Muscle layer of colon (tissue), 2 donors: ENCODE data around the gene CDK4.
A peak's percentile ranks its signal among the peaks of the same experiment; 100 is the strongest.
"Not testable (repeated sequence)": the region's sequence is repeated elsewhere in the genome, so short reads cannot be mapped to it uniquely, and the experiment has no call there.

Experiments
- H3K27ac ChIP-seq: one replicate; pipeline ENCODE4 v1.7.0; 2013; ENCODE audit warnings: low read depth, mild to moderate bottlenecking, low read length, moderate library complexity
- H3K27me3 ChIP-seq, 2 donors: one replicate each; pipeline ENCODE4 v1.7.0; 2013; ENCODE audit warnings: low read length in 2 of 2, mild to moderate bottlenecking in 2 of 2; ENCODE audit not compliant: insufficient read depth in 2 of 2, control insufficient read depth in 1 of 2
- H3K36me3 ChIP-seq: one replicate; pipeline ENCODE4 v1.7.0; 2013; ENCODE audit warnings: mild to moderate bottlenecking, low read length; ENCODE audit not compliant: insufficient read depth
- H3K4me1 ChIP-seq: one replicate; pipeline ENCODE4 v1.7.0; 2013; ENCODE audit warnings: mild to moderate bottlenecking, low read length; ENCODE audit not compliant: insufficient read depth
- H3K4me3 ChIP-seq, 2 donors: one replicate each; pipeline ENCODE4 v1.7.0; 2013; ENCODE audit warnings: low read length in 2 of 2, low read depth in 1 of 2, mild to moderate bottlenecking in 1 of 2, moderate library complexity in 1 of 2
- H3K9ac ChIP-seq: one replicate; pipeline ENCODE4 v1.7.0; 2013; ENCODE audit warnings: low read length
- H3K9me3 ChIP-seq: one replicate; pipeline ENCODE4 v1.7.0; 2013; ENCODE audit warnings: mild to moderate bottlenecking, low read length
- donor health status: abdominal sarcoma.
- donor health status: Adenocarcinoma of cecum.

The CDK4 gene

DNA sequence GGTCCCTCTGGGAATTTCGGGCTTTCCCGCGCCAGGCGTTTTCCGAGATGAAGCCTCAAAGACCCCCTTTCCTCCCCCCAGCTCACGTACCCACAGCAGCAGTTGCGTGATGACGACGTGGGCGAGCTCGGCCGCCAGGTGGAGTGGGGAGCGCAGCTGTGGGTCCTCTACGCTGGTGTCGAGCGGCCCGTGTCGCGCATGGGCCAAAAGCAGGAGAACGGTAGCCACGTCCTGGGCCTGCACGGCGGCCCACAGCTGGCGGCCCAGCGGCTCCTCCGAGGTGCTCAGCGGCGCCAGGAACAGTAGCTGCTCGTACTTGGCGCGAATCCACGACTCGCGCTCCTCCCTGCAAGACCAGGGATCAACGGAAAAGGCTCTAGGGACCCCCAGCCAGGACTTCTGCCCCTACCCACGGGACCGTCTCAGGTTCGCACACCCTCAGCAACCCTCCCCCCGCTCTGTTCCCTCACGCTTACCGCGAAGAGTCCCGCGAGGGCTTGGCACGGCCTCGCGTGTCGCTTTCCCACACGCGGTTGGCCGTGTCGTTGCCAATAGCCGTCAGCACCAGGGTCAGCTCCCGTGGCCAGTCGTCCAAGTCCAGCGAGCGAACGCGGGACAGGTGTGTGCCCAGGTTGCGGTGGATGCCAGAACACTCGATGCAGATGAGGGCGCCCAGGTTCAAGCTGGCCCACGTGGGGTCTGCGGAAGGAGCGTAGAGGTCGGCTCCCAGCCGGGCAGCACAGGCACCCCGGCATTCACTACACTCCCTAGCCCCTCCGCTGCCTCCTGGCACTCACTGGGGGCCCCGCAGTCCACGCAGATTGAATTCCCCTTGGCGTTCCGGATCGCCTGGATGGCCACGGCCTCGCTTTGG lies 25.0 kb downstream of the CDK4 start:
- no peak overlapping the region for H3K9ac ChIP-seq
- peaks cover 6 to 39% of the 10 kb centered on the region in 2 donors for H3K27me3 ChIP-seq
- no peaks in the 10 kb centered on the region for H3K9me3 ChIP-seq
- H3K4me3 ChIP-seq, result peak overlapping the region; percentile 51 to 56
- H3K36me3 ChIP-seq, result no peaks in the 10 kb centered on the region
- H3K27ac ChIP-seq, result no peak overlapping the region
- no peaks in the 10 kb centered on the region for H3K4me1 ChIP-seq

GRCh38 chr12:57726151-57726883 lies 25.8 kb downstream of the CDK4 start:
- Histone ChIP-seq H3K27ac (no peak overlapping the region), H3K4me1 (no peaks in the 10 kb centered on the region), H3K9ac (no peak overlapping the region), H3K9me3 (no peaks in the 10 kb centered on the region), H3K27me3 (peaks cover 6 to 39% of the 10 kb centered on the region in 2 donors), H3K36me3 (no peaks in the 10 kb centered on the region), H3K4me3 (peak overlapping the region; percentile 51 to 56)

DNA sequence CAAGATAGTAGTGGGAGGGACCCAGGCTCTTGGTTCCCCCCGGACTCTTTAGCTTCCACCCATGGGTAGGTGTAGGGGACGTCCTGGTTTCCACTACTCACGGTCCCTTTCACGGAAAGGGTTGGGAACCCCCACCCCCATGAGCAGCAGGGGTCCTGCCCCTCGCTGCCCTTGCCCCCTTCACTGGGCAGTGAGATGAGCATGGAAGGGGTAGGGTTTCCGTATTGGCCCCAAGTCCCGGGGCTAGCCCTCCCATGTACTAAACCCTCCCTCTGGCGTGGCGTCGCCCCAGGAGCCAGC lies 26.3 kb downstream of the CDK4 start:
- no peak overlapping the region for H3K27ac ChIP-seq
- H3K36me3 ChIP-seq, result peaks cover 2% of the 10 kb centered on the region
- no peaks in the 10 kb centered on the region for H3K9me3 ChIP-seq
- H3K4me3 ChIP-seq, result peak overlapping the region in 1 of 2 donors; percentile 56
- H3K4me1 ChIP-seq, result no peaks in the 10 kb centered on the region
- peaks cover 6 to 39% of the 10 kb centered on the region in 2 donors for H3K27me3 ChIP-seq
- H3K9ac ChIP-seq, result no peak overlapping the region

GRCh38 chr12:57724936-57725740 lies 27.0 kb downstream of the CDK4 start:
- H3K4me3 ChIP-seq, result no peak overlapping the region
- no peak overlapping the region for H3K27ac ChIP-seq
- H3K27me3 ChIP-seq, result peaks cover 6 to 39% of the 10 kb centered on the region in 2 donors
- peaks cover 9% of the 10 kb centered on the region for H3K36me3 ChIP-seq
- no peaks in the 10 kb centered on the region for H3K4me1 ChIP-seq
- no peaks in the 10 kb centered on the region for H3K9me3 ChIP-seq
- no peak overlapping the region for H3K9ac ChIP-seq

GRCh38 chr12:57724003-57724935 lies 27.8 kb downstream of the CDK4 start:
- Histone ChIP-seq H3K27me3 (peaks cover 6 to 39% of the 10 kb centered on the region in 2 donors), H3K4me3 (no peak overlapping the region), H3K27ac (no peak overlapping the region)

DNA sequence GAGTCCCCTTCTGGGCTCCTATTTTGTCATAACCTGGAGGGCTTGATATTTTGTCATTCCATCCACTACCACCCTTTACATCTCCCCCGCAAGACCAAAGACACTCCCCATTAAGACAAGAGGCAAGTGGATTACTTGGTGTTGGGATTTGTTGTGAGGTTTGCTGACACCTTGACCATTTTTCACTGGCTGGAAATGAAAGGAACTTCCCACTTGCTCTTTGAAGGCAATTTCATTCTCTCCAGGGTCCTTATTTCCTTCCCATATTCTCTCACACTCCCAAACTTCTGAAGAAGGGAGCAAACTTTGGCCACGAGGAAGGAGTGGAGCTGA lies 28.5 kb downstream of the CDK4 start:
- Histone ChIP-seq H3K27ac (no peak overlapping the region), H3K9ac (no peak overlapping the region), H3K9me3 (no peaks in the 10 kb centered on the region), H3K4me3 (no peak overlapping the region), H3K4me1 (no peaks in the 10 kb centered on the region), H3K36me3 (peaks cover 24% of the 10 kb centered on the region), H3K27me3 (peaks cover 6 to 39% of the 10 kb centered on the region in 2 donors)

More at GRCh38 chr12:57724003-57724935, 27.8 kb downstream of the CDK4 start:
- no peak overlapping the region for H3K9ac ChIP-seq
- no peaks in the 10 kb centered on the region for H3K9me3 ChIP-seq
- no peaks in the 10 kb centered on the region for H3K4me1 ChIP-seq
- peaks cover 17% of the 10 kb centered on the region for H3K36me3 ChIP-seq

DNA sequence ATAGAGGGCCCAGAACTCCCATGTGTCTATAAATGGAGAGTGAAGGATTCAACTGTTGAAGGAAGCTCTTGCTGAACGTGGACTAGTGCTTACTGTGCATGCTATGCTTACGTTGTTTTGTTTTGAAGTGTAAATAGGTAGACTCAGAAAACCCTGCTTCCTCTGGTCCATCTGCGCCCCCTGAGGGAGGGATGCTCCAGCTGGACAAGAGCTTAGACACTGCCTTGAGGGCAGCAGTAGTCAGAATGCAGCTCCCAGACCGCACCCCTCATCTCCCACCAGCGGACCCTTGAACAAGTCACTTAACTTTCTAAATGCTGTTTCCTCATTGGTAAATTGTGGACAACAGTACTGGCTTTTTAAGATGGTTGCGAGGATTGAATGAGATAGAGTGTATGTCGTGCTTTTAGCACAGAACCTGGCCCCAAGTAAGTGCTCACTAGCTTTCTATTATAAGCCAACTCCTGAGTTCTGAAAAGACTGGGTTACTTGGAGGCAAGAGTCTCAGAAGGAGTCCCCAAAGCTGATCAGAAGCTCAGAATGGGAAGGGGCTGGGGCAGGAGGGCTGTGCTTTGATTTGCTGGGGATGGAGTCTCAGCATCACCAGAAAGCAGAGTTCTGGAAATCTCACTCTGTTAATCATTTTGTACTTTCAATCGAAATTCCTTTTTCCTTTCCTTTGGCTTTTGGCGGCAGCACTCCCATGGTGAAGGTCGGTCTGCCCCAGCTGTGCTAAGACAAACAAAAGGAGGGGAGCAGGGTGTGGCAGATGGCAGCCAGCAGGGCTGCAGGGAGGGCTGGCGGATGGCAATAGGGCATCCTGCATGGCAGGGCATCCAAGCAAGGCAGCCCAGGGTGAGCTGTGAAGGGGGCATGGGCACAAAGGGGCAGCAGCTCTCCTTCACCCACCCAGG lies 29.1 kb downstream of the CDK4 start:
- H3K27me3 ChIP-seq, result peaks cover 6 to 34% of the 10 kb centered on the region in 2 donors
- H3K36me3 ChIP-seq, result peaks cover 30% of the 10 kb centered on the region
- H3K4me1 ChIP-seq, result no peaks in the 10 kb centered on the region
- no peak overlapping the region for H3K4me3 ChIP-seq
- no peaks in the 10 kb centered on the region for H3K9me3 ChIP-seq
- no peak overlapping the region for H3K27ac ChIP-seq
- H3K9ac ChIP-seq, result no peak overlapping the region

GRCh38 chr12:57721846-57722608 lies 30.1 kb downstream of the CDK4 start:
- Histone ChIP-seq H3K27me3 (peaks cover 1 to 25% of the 10 kb centered on the region in 2 donors), H3K36me3 (peaks cover 39% of the 10 kb centered on the region)
- H3K4me3 ChIP-seq, H3K9me3 ChIP-seq, H3K4me1 ChIP-seq, H3K9ac ChIP-seq, H3K27ac ChIP-seq: not testable (repeated sequence)

GRCh38 chr12:57720606-57721595 lies 31.2 kb downstream of the CDK4 start:
- H3K27ac ChIP-seq, result no peak overlapping the region
- peaks cover 50% of the 10 kb centered on the region for H3K36me3 ChIP-seq
- no peaks in the 10 kb centered on the region for H3K9me3 ChIP-seq
- H3K4me1 ChIP-seq, result no peaks in the 10 kb centered on the region
- no peak overlapping the region for H3K9ac ChIP-seq
- H3K4me3 ChIP-seq, result no peak overlapping the region
- peaks cover 0 to 14% of the 10 kb centered on the region in 2 donors for H3K27me3 ChIP-seq
